Common myeloid progenitor, CD34-positive (primary cell): ENCODE results near the gene DRC3.

ENCODE experiments used
- CTCF ChIA-PET: fragments of 350-600 bp; sonication (Branson Sonifier 250); formaldehyde crosslinking; loops from one replicate; lab custom pipeline; 2021; ENCODE audit warnings: antibody characterized with exemption; lab: Charles Lee
- POLR2A ChIA-PET: fragments of 350-600 bp; sonication (Branson Sonifier 250); formaldehyde crosslinking; loops from one replicate; lab custom pipeline; 2021; ENCODE audit warnings: antibody characterized with exemption; lab: Charles Lee
- DNase-seq, 3 donors: peaks; one replicate each; pipeline versions ENCODE4 v3.0.0 to v3.0.0-alpha.2; 2013
- H3K27ac ChIP-seq, 2 experiments: 1 replicate in 1 of 2; 2 replicates in 1 of 2; pipeline ENCODE4 v1.7.0; 2013; ENCODE audit warnings: inconsistent platforms in 2 of 2, low read length in 2 of 2, mild to moderate bottlenecking in 2 of 2, low read depth in 1 of 2, moderate library complexity in 1 of 2; ENCODE audit not compliant: severe bottlenecking in 2 of 2, insufficient read depth in 1 of 2, poor library complexity in 1 of 2
- H3K27me3 ChIP-seq, 5 experiments: replicated peaks in 2 of 5; 1 replicate in 3 of 5; 2 replicates in 2 of 5; pipeline versions ENCODE4 v1.6.1 to v1.7.0; 2013; ENCODE audit warnings: low read length in 4 of 5, mild to moderate bottlenecking in 2 of 5, moderate library complexity in 2 of 5, inconsistent platforms in 1 of 5; ENCODE audit not compliant: insufficient read depth in 5 of 5, control insufficient read depth in 4 of 5
- H3K36me3 ChIP-seq, 4 experiments: 1 replicate in 2 of 4; 2 replicates in 2 of 4; pipeline versions ENCODE4 v1.6.1 to v1.7.0; 2013; ENCODE audit warnings: low read length in 3 of 4, control low read depth in 1 of 4, mild to moderate bottlenecking in 1 of 4; ENCODE audit not compliant: control insufficient read depth in 4 of 4, insufficient read depth in 4 of 4
- H3K4me1 ChIP-seq, 4 experiments: 1 replicate in 3 of 4; 2 replicates in 1 of 4; pipeline versions ENCODE4 v1.6.1 to v1.7.1; 2013; ENCODE audit warnings: low read length in 3 of 4, mild to moderate bottlenecking in 3 of 4, control low read depth in 1 of 4, inconsistent platforms in 1 of 4, moderate library complexity in 1 of 4; ENCODE audit not compliant: control insufficient read depth in 4 of 4, insufficient read depth in 4 of 4; ENCODE audit errors: control extremely low read depth in 1 of 4
- H3K4me3 ChIP-seq, 7 experiments: 1 replicate in 4 of 7; 2 replicates in 3 of 7; pipeline versions ENCODE4 v1.5.1 to v1.7.0; 2013; ENCODE audit warnings: mild to moderate bottlenecking in 7 of 7, low read length in 6 of 7, moderate library complexity in 6 of 7, inconsistent platforms in 2 of 7, low read depth in 2 of 7, control low read depth in 1 of 7; ENCODE audit not compliant: insufficient read depth in 4 of 7, control insufficient read depth in 1 of 7; ENCODE audit errors: extremely low read depth in 1 of 7
- H3K9me3 ChIP-seq, 5 experiments: 1 replicate in 4 of 5; 2 replicates in 1 of 5; pipeline versions ENCODE4 v1.6.1 to v1.7.1; 2013; ENCODE audit warnings: low read length in 4 of 5, mild to moderate bottlenecking in 2 of 5, inconsistent platforms in 1 of 5, low read depth in 1 of 5, moderate library complexity in 1 of 5; ENCODE audit not compliant: control insufficient read depth in 4 of 5, insufficient read depth in 2 of 5; ENCODE audit errors: control extremely low read depth in 1 of 5
- WGBS: methylation state at CpG from one replicate; pipeline ENCODE4 v1.1.5; 2013; ENCODE audit not compliant: insufficient coverage; 5-methylcytosine and 5-hydroxymethylcytosine counted together

DRC3 gene

DNA sequence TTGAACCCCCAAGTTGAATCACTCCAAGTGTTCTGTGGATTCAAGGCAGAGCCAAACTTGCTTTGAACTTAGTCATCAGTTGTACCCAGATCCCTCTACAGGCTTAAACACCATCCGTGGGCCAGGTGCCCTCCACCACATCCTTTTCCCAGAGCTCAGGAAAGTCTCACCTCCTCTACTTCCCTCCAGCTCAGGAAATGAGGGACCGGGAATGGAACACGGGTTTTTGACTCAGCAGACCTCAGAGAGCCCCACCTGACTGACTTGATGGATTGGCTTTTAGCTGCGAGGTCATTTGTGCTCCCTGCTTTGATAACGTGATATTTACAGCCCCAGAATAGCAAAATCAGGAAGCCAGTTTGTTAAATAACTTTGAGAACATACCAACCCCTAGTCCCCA lies 86.6 kb downstream of the DRC3 start:
- peaks cover 19 to 57% (median 43%) of the 10 kb centered on the region in 4 experiments for H3K36me3 ChIP-seq
- H3K27ac ChIP-seq = peak overlapping the region in 1 of 2 experiments; percentile 20
- 16% methylated on average over 5 of the region's 5 CpGs for WGBS
- H3K9me3 ChIP-seq = no peaks in the 10 kb centered on the region
- H3K27me3 ChIP-seq = no peaks in the 10 kb centered on the region
- no peak for DNase-seq
- H3K4me3 ChIP-seq = no peak overlapping the region
- peaks cover 0 to 11% (median 5%) of the 10 kb centered on the region in 4 experiments for H3K4me1 ChIP-seq
- ChIA-PET CTCF (interaction anchor here (1.4 kb wide), 1 partner anchor 204 kb away, joined by 5 read pairs; no protein-coding TSS in a partner anchor), POLR2A (no interaction called here)

DNA sequence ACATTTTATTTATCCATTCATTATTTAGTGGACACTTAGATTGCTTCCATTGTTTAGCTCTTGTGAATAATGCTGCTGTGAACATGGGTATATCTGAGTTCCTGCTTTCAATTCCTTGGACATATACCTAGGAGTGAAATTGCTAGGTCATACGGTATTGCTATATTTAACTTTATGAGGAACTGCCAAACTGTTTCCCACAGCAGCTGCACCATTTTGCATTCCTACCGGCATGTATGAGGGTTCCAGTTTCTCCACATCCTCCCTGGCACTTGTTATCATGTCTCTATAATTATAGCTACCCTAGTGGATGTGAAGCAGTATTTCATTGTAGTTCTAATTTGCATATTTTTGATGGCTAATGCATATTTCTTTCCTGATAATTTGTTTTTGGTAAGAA lies 91.4 kb downstream of the DRC3 start:
- no CpG with 5 or more reads among the region's 2 CpGs for WGBS
- POLR2A ChIA-PET = no interaction called here

DNA sequence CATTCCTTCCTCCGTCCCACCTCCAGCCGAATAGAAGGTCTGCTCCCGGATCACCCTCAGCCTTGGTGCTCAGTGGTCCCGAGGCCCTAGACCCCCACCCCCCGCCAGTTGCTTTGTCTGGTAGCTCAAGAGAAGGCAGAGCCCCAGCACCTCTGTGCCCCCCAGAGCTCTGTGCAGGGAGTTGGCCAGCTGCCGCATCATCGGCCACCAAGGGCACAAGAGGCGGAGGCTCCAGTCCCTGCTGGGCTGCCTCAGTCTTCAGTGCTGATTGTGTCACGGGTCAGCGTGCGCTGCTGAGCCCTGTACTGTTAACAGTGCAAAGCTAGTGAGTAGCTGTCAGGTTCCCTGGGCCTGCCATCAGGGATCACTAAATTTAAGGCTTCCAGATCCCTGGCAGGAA lies 92.9 kb downstream of the DRC3 start:
- POLR2A ChIA-PET = no interaction called here
- no peak for DNase-seq
- CTCF ChIA-PET = interaction anchor here (1.0 kb wide), 1 partner anchor 8 kb away, joined by 3 read pairs; no protein-coding TSS in a partner anchor
- Histone ChIP-seq H3K4me3 (no peak overlapping the region), H3K36me3 (peaks cover 0 to 51% (median 39%) of the 10 kb centered on the region in 4 experiments), H3K27me3 (no peaks in the 10 kb centered on the region), H3K27ac (no peak overlapping the region), H3K9me3 (no peaks in the 10 kb centered on the region), H3K4me1 (peaks cover 0 to 3% (median under 1%) of the 10 kb centered on the region in 4 experiments)
- WGBS = 100% methylated on average over 8 of the region's 11 CpGs

More for the DNA sequence above, 91.4 kb downstream of the DRC3 start:
- peaks cover 6 to 57% (median 43%) of the 10 kb centered on the region in 4 experiments for H3K36me3 ChIP-seq
- H3K27ac ChIP-seq = no peak overlapping the region
- H3K4me3 ChIP-seq = no peak overlapping the region
- no peaks in the 10 kb centered on the region for H3K27me3 ChIP-seq
- H3K9me3 ChIP-seq = no peaks in the 10 kb centered on the region
- H3K4me1 ChIP-seq = peaks cover 0 to 1% (median 0%) of the 10 kb centered on the region in 4 experiments
- no peak for DNase-seq
- CTCF ChIA-PET = no interaction called here
